ENCODE measurements around the gene TENM4. TPM values are rescaled to one million over a fixed set of nuclear protein-coding genes. Genes with fewer than 3 reads are reported as not detected.

TENM4 gene
- total RNA-seq, 1 experiment from 2014 or later: 0.39 TPM

- intact Hi-C loops (cut with micrococcal nuclease; ENCODE audit: unreplicated experiment) (no loop called here), in situ Hi-C loops (cut with HindIII; ENCODE audit: low pct_unique_long_range_greater_than_20kb, low sequenced_read_pairs) (no loop called here)
- Histone ChIP-seq H3K9me3 (ENCODE audit: control insufficient read depth, insufficient read depth, low read depth, low read length) (no peaks in the 10 kb centered on the region), H3K27ac (ENCODE audit: low read length) (no peak overlapping the region), H3K27me3 (ENCODE audit: control insufficient read depth, insufficient read depth, low read length) (peaks cover 2% of the 10 kb centered on the region; the same call in 1 of the 2 replicates), H3K36me3 (ENCODE audit: control insufficient read depth, insufficient read depth, low read length) (no peaks in the 10 kb centered on the region), H3K4me3 (ENCODE audit: low read depth in 2 of 2, low read length in 2 of 2) (no peak overlapping the region), H3K4me1 (ENCODE audit: control insufficient read depth, insufficient read depth, low read length) (no peaks in the 10 kb centered on the region)
- TF ChIP-seq SIN3A (IDR thresholded peaks at IDR 0.05; ENCODE audit: borderline replicate concordance, insufficient read depth, low read depth, low read length): no peak
- no peak for TF ChIP-seq POLR2AphosphoS5 (IDR thresholded peaks at IDR 0.05; ENCODE audit: low read depth, low read length)
- TF ChIP-seq, protein P1, sequence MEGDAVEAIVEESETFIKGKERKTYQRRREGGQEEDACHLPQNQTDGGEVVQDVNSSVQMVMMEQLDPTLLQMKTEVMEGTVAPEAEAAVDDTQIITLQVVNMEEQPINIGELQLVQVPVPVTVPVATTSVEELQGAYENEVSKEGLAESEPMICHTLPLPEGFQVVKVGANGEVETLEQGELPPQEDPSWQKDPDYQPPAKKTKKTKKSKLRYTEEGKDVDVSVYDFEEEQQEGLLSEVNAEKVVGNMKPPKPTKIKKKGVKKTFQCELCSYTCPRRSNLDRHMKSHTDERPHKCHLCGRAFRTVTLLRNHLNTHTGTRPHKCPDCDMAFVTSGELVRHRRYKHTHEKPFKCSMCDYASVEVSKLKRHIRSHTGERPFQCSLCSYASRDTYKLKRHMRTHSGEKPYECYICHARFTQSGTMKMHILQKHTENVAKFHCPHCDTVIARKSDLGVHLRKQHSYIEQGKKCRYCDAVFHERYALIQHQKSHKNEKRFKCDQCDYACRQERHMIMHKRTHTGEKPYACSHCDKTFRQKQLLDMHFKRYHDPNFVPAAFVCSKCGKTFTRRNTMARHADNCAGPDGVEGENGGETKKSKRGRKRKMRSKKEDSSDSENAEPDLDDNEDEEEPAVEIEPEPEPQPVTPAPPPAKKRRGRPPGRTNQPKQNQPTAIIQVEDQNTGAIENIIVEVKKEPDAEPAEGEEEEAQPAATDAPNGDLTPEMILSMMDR (IDR thresholded peaks at IDR 0.05): no peak
- no peak for TF ChIP-seq REST (IDR thresholded peaks at IDR 0.05; ENCODE audit: insufficient read depth in 1 of 2, low read depth in 2 of 2, low read length in 1 of 2)
- no peak for TF ChIP-seq TCF7L2 (IDR thresholded peaks at IDR 0.05; ENCODE audit: low read depth, low read length)
- no TSS peak for BruUV-seq (replicated peaks)
- ChIA-PET CTCF (no interaction called here), POLR2A (no interaction called here)
- ATAC-seq (no peak), DNase-seq (ENCODE audit: low read depth, low spot score) (no peak)
These were observed 13.7 kb downstream of the TENM4 start for GRCh38 chr11:79427126-79427525.

DNA sequence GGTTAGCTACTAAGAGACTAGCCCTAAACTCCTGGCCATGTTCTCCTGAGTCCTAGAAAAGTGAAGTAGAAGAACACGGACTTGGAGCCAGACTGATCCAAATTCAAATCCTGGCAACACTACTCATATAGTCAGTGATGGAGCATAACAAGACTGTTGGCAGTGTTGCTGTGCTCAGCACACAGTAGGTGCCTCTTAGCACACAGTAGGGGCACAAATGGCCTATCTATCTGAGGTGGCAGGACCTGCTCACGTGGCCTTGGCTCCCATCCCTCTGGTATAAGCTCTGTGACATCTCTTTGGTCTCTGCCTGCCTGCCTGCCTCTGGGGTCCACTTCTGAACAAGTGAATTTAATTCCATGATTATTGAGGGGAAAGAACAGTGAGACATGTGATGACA, 15.4 kb downstream of the TENM4 start:
- in situ Hi-C loops (cut with HindIII; ENCODE audit: low pct_unique_long_range_greater_than_20kb, low sequenced_read_pairs): no loop called here
- TF ChIP-seq REST (IDR thresholded peaks at IDR 0.05; ENCODE audit: insufficient read depth in 1 of 2, low read depth in 2 of 2, low read length in 1 of 2) (no peak), SIN3A (IDR thresholded peaks at IDR 0.05; ENCODE audit: borderline replicate concordance, insufficient read depth, low read depth, low read length) (no peak), TCF7L2 (IDR thresholded peaks at IDR 0.05; ENCODE audit: low read depth, low read length) (no peak), POLR2AphosphoS5 (IDR thresholded peaks at IDR 0.05; ENCODE audit: low read depth, low read length) (no peak)
- TF ChIP-seq, protein P1 (IDR thresholded peaks at IDR 0.05): no peak
- H3K27me3 ChIP-seq (ENCODE audit: control insufficient read depth, insufficient read depth, low read length): no peaks in the 10 kb centered on the region
- H3K9me3 ChIP-seq (ENCODE audit: control insufficient read depth, insufficient read depth, low read depth, low read length): no peaks in the 10 kb centered on the region
- intact Hi-C loops (cut with micrococcal nuclease; ENCODE audit: unreplicated experiment): no loop called here
- no TSS peak for BruUV-seq (replicated peaks)
- no peak overlapping the region for H3K27ac ChIP-seq (ENCODE audit: low read length)
- DNase-seq (ENCODE audit: low read depth, low spot score): no peak
- H3K4me1 ChIP-seq (ENCODE audit: control insufficient read depth, insufficient read depth, low read length): no peaks in the 10 kb centered on the region
- no peak overlapping the region for H3K4me3 ChIP-seq (ENCODE audit: low read depth in 2 of 2, low read length in 2 of 2)
- H3K36me3 ChIP-seq (ENCODE audit: control insufficient read depth, insufficient read depth, low read length): no peaks in the 10 kb centered on the region
- POLR2A ChIA-PET: no interaction called here
- CTCF ChIA-PET: no interaction called here
- no peak for ATAC-seq
